T follicular helper cell (primary cell): Measurements from ENCODE around the gene APBA3.

Source experiments
- DNase-seq: peaks from one replicate; pipeline ENCODE4 v3.0.0-alpha.2; 2020; ENCODE audit warnings: low read depth

Gene APBA3

DNA sequence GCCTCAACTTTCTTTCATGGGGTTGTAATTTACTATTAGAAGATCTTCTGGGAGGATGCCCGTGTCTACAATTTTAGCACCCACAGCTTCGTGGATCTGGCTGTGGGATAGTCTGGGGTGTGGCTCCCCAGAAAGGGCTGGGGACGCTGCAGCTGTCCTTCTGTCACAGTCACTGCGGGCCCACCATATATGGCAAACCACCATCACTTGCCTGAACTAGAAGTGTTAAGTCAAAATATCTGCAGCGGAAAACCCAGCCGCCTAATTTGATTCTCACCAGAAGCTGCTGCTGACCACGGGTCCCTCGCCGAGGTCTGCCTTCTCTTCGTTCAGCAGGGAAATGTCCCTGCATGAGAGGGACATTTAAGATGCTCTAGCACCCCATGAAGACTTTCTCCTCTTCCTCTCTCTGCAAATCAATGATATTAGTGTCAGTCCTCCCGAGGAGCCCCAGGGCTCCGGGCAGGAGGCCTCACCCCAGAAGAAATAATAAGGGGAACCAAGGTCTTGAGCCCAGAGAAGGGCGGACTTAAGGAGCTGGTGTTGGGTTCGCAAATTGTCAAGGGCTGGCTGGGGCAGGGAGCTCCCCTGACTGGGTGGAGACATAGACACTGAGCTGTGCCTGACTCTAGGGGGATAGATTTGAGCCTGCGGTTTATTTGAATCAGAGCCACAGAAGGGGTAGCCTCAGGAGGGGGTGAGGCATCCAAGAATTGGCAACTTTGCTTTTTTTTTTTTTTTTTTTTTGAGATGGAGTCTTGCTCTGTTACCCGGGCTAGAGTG lies 27.7 kb upstream of the APBA3 start:
- no peak for DNase-seq

DNA sequence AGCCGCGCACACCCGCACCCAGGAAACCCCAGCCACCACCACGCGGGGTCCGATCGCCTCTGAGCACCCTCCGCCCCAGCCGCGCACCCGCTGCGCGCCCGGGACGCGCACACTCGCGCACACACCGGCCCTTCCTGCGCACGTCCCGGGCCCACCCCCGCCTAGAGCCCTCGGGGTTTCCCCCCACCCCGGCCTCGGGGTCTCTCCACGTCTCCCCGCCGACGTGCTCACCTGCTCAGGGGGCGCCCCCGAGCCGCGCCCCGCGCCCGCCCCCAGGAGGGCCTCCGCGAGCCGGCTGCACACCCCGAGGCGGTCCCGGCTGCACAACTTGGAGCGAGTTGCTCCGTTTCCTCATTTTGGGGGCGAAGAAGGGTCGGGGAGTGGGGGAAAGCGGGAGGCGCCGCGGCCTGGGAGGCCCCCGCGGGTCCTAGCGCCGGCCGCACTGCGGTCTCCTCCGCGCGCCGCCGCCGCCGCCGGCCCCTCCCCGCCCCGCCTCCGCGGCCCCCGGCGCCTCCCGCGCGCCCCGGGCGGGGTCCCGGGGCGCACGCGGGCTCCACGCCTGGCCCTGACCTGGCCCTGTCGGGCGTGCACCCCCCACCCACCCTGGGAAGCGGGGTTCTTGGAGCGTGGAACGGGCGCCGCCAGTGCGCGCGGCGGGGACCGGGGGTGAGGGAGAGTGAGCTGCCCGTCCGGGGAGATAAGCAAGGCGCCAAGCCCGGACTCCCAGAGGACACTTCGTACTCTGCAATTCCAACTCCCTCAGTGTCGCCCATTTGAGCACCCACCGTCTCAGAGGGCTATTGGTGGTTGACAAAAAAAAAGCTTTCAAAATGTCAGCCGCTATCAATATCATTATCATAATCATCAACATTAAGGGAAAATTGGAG lies 24.7 kb upstream of the APBA3 start, which contains the start of gene MATK:
MATK (minus strand) TSS at position 444 of the 887 bp plus-strand sequence. CDS start 1,246 bp downstream, outside the sequence.
- no peak for DNase-seq

DNA sequence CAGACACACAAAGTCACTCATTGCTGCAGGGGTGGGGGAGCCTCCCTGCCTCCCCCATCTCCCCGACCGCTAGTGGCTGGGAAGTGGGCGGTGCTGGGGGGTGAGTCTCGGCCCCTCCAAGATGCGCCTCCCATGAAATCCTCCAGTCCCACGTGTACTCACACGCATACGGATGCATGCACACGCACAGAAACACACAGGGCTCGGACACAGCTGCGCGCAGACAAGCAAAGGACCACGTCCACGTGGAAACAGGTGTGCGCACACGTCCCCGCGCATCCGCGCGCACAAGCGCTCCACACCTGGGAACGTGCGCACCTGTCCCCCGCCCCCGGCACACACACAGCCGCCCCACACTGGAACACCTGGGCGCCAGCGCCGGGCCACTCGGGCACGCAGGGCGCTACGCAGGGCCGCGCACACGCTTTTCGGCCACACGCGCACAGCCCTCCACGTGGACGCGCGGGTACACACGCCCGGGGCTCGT lies 24.0 kb upstream of the APBA3 start:
- no peak for DNase-seq

DNA sequence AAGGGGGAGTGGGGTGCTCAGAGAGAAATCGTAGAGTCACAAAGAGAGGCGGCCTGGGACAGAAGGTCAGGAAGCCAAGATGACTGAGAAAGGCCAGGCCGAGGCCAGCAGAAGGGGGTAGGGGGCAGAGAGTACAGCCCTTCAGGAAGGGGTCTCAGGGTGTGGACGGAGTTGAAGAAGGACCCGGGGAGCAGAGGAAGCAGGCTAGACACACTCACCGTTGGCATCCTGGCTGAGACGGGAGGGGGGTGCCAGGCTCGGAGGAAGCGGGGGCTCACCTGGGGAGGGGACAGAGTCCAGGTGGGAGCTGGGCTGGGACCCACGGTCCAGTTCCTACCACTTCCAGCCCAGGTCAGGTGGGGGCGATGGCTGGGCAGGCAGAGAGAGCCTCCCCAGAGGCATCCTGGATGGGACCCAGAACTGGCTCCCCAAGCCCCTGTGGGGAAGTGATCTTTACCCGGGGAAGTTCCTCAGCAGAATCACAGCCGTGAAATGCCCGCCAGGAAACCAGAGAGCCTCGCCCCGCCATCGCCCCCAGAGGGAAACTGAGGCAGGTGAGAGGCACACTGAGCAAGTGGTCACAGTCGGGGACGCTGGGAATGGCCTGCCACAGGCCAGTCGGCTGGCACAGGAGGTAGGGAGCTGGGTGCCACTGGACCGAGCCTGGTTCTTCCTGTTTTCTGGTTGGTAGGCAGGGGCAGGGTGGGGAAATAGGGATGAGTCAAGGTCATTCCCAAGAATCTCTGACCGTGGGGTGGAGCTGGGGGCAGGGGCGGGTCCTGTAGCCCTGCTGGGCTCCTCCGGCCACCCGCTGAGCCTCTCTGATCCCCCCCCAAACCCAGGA lies 23.3 kb upstream of the APBA3 start:
- DNase-seq = no peak

- DNase-seq = no peak
These were observed 22.4 kb upstream of the APBA3 start for GRCh38 chr19:3783660-3784584.

- no peak for DNase-seq
These were observed 21.4 kb upstream of the APBA3 start for GRCh38 chr19:3782903-3783302.

- DNase-seq = no peak
These were observed 20.8 kb upstream of the APBA3 start for GRCh38 chr19:3782330-3782729.

- no peak for DNase-seq
These were observed 20.1 kb upstream of the APBA3 start for GRCh38 chr19:3781603-3782002.

DNA sequence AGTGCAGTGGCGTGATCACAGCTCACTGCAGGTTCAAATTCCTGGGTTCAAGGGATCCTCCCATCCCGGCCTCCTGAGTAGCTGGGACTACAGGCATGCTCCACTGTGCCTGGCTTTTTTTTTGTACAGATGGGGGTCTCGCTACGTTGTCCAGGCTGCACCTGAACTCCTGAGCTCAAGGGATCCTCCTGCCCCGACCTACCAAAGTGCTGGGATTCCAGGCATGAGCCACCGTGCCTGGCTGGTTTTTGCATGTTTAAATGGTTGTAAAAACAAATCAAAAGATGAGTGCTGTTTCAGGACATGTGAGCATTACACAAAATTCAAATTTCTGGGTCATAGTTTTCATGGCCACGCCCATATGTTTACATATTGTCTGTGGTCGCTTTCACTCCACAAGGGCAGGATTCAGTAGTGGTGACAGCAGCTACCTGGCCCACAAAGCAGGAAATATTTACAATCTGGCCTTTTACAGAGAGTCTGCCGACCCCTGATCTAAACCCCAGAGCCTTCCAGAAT lies 19.4 kb upstream of the APBA3 start:
- no peak for DNase-seq

- no peak for DNase-seq
These were observed 17.6 kb upstream of the APBA3 start for GRCh38 chr19:3778899-3779723.

- no peak for DNase-seq
These were observed 16.8 kb upstream of the APBA3 start for GRCh38 chr19:3778104-3778867.

DNA sequence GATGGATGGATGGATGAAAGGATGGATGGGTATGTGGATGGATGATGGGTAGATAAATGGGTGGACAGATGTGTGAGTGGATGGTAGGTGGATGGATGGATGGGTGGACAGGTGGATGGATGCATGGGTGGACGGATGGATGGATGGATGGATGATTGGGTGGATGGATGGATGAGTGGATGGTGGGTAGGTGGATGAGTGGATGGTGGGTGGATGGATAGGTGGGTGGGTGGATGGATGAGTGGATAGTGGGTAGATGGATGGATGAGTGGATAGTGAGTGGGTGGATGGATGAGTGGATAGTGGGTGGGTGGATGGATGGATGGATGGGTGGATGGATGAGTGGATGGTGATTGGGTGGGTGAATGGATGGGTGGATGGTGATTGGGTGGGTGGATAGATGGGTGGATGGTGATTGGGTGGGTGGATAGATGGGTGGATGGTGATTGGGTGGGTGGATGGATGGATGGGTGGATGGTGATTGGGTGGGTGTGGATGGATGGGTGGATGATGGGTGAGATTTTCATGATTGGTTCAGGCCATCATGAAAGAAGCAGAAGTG lies 15.1 kb upstream of the APBA3 start:
- no peak for DNase-seq

- DNase-seq = no peak
These were observed 14.3 kb upstream of the APBA3 start for GRCh38 chr19:3775831-3776230.

DNA sequence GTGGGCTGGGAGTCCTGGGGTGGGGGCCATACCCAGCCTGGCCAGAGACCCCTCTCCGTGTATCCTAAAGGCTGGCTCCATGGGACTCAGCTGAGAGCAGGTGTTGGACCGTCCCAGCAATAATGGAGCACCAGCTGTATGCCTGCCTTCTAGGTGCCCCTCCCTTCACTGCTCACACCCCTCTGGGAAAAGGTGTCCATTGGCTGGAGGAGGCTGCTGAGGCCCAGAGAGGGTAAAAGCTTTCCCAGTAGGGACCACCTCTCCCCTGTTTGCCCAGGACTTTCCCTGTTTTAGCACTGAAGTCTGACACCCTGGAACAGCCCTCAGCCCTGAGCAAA lies 13.9 kb upstream of the APBA3 start:
- no peak for DNase-seq

- no peak for DNase-seq
These were observed 13.3 kb upstream of the APBA3 start for GRCh38 chr19:3774621-3775373.

GRCh38 chr19:3773814-3774515 lies 12.5 kb upstream of the APBA3 start:
- no peak for DNase-seq

- no peak for DNase-seq
These were observed 10.5 kb upstream of the APBA3 start, which contains the start of gene RAX2 for GRCh38 chr19:3771906-3772455. RAX2 (minus strand) TSS chr19:3772228; CDS start chr19:3771742, 486 bp downstream.
